WI38 (cell line): ENCODE data around the gene VKORC1.

Experiments
- H3K4me3 ChIP-seq: 2 replicates; pipeline ENCODE4 v1.5.1; 2011; ENCODE audit warnings: low read depth, mild to moderate bottlenecking, control low read depth, low read length
- TF ChIP-seq, protein P1 (sequence below): IDR thresholded peaks from 2 replicates; pipeline ENCODE4 v1.5.1; 2012; ENCODE audit warnings: low read depth, mild to moderate bottlenecking, control low read depth, low read length

Gene VKORC1

GRCh38 chr16:31083556-31083955, 11.0 kb downstream of the VKORC1 start:
- TF ChIP-seq, protein P1, sequence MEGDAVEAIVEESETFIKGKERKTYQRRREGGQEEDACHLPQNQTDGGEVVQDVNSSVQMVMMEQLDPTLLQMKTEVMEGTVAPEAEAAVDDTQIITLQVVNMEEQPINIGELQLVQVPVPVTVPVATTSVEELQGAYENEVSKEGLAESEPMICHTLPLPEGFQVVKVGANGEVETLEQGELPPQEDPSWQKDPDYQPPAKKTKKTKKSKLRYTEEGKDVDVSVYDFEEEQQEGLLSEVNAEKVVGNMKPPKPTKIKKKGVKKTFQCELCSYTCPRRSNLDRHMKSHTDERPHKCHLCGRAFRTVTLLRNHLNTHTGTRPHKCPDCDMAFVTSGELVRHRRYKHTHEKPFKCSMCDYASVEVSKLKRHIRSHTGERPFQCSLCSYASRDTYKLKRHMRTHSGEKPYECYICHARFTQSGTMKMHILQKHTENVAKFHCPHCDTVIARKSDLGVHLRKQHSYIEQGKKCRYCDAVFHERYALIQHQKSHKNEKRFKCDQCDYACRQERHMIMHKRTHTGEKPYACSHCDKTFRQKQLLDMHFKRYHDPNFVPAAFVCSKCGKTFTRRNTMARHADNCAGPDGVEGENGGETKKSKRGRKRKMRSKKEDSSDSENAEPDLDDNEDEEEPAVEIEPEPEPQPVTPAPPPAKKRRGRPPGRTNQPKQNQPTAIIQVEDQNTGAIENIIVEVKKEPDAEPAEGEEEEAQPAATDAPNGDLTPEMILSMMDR, result no peak
- H3K4me3 ChIP-seq, result no peak overlapping the region

- H3K4me3 ChIP-seq, result no peak overlapping the region
- TF ChIP-seq, protein P1, result no peak
Observed at GRCh38 chr16:31083081-31083480, 11.5 kb downstream of the VKORC1 start.

DNA sequence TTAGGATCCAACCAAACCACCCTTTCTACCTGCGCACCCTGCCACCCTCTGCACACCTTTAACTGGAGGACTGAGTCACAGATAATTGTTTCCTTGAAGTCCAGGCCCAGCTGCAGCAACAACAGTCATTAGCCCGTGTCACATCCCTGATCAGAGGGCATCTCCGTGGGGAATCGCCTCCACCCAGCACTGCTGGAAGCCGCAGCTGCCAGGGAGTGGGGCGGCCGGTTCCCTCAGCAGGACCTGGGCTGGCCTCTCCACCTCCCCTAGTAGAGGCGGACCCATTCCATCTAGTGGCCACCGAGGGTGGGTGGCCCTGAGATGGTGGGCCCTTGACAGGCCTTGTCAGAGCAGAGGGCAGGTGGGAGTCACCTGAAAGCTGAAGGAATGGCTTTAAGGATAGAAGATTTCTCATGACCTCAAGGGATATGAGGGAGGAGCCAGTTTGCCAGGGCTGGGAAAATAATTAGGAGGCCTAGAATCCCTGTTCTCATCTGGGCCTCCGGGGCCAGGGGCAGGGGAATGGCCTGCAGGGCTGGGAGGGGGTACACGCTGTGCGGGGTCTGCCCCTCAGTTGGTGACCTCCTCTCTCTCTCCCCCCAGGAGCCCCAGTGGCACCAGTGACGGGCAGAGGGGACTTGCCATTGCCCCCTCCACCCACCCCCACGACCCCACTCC, 12.1 kb downstream of the VKORC1 start:
- TF ChIP-seq, protein P1, result no peak
- no peak overlapping the region for H3K4me3 ChIP-seq

DNA sequence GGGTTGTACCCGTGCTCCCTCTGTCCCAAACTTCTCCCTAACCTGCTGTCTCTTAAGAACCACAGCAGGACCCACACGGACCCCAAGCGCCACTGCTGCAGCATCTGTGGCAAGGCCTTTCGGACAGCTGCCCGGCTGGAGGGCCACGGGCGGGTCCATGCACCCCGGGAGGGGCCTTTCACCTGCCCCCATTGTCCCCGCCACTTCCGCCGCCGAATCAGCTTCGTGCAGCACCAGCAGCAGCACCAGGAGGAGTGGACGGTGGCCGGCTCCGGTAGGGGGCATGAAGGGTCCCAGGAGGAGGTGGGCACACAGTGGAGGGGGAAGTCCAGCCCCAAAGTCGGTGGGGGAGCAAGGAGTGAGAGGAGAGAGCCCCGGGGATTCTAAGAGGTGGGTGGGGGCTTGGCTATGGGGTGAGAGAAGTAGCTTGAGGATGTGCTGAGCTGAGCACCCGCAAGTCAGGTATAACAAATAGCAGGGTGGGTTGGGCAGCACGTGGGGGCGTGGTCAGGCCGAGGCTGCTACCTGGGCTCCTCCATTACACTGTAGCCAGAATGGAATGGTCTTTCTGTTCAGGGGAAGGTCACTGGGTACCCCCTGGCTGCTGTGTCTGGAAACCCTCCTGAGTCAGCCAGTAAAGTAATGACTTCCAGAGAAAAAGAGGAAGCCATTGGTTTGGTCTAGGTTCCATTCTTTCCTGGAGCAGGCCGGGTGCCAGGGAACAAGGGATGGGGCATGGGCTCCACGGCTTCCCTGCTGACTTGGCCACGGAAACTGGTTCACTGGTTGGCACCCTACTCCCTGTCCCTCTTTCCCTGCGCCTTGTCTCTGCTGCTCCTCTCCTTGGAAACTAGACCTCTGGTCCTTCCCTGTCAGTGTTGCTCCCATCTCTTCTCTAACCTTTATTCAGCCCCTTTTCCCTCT, 12.9 kb downstream of the VKORC1 start:
- no peak overlapping the region for H3K4me3 ChIP-seq
- TF ChIP-seq, protein P1, result no peak

DNA sequence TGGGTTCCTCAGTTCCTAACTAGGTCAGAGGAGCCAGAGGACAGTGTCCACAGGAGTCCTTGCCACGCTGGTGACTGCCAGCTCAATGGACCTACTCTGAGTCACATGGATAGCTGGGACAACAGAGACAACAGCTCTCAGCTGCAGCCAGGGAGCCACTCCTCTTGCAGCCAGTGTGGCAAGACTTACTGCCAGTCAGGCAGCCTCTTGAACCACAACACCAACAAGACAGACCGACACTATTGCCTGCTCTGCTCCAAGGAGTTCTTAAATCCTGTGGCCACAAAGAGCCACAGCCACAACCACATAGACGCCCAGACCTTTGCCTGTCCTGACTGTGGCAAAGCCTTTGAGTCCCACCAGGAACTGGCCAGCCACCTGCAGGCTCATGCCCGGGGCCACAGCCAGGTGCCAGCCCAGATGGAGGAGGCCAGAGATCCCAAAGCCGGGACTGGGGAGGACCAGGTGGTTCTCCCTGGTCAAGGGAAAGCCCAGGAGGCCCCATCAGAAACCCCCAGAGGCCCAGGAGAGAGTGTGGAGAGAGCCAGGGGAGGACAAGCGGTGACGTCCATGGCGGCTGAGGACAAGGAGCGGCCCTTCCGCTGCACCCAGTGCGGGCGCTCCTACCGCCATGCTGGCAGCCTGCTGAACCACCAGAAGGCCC, 13.7 kb downstream of the VKORC1 start:
- TF ChIP-seq, protein P1, result no peak

DNA sequence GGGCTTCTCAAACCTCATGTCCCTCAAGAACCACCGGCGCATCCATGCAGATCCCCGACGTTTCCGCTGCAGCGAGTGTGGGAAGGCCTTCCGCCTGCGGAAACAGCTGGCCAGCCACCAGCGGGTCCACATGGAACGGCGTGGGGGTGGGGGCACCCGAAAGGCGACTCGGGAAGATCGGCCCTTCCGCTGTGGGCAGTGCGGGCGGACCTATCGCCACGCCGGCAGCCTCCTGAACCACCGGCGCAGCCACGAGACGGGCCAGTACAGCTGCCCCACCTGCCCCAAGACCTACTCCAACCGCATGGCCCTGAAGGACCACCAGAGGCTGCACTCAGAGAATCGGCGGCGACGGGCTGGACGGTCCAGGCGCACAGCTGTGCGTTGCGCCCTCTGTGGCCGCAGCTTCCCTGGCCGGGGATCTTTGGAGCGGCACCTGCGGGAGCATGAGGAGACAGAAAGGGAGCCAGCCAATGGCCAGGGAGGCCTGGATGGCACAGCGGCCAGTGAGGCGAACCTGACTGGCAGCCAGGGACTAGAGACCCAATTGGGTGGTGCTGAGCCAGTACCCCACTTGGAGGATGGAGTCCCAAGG, 14.5 kb downstream of the VKORC1 start:
- no peak overlapping the region for H3K4me3 ChIP-seq
- TF ChIP-seq, protein P1, result no peak

More for the DNA sequence above, 13.7 kb downstream of the VKORC1 start:
- no peak overlapping the region for H3K4me3 ChIP-seq
